Activated B cell treated with CpG ODN at 0.5 μM for 24 hours (primary cell): ENCODE measurements around the gene LRFN3. TPM values are rescaled to one million over a fixed set of nuclear protein-coding genes. Genes with fewer than 3 reads are reported as not detected.
A peak's percentile ranks its signal among the peaks of the same experiment; 100 is the strongest.

Experiments used
- ATAC-seq: fragments of 200-7000 bp; cut with Tn5 transposase; one replicate; pipeline ENCODE4 v1.10.0; 2021; ENCODE audit warnings: low read depth, mild to moderate bottlenecking, moderate library complexity
- CTCF ChIA-PET: fragments of 350-600 bp; sonication (Branson Sonifier 250); formaldehyde crosslinking; loops from one replicate; lab custom pipeline; 2021; ENCODE audit warnings: antibody characterized with exemption; lab: Charles Lee
- POLR2A ChIA-PET: fragments of 350-600 bp; sonication (Branson Sonifier 250); formaldehyde crosslinking; loops from one replicate; lab custom pipeline; 2021; ENCODE audit warnings: antibody characterized with exemption; lab: Charles Lee
- DNase-seq: peaks from one replicate; pipeline ENCODE4 v3.0.0; 2022
- H3K27ac Mint-ChIP-seq: one replicate; pipeline ENCODE4 v1.8.0; 2020; ENCODE audit warnings: mixed read lengths
- H3K27me3 Mint-ChIP-seq: one replicate; pipeline ENCODE4 v1.8.0; 2021; ENCODE audit warnings: mixed read lengths
- H3K36me3 Mint-ChIP-seq: one replicate; pipeline ENCODE4 v1.8.0; 2021; ENCODE audit warnings: low read depth, mixed read lengths
- H3K4me1 Mint-ChIP-seq: one replicate; pipeline ENCODE4 v1.8.0; 2021; ENCODE audit warnings: mixed read lengths
- H3K4me3 Mint-ChIP-seq: one replicate; pipeline ENCODE4 v1.8.0; 2020; ENCODE audit warnings: mild to moderate bottlenecking, mixed read lengths
- H3K9me3 Mint-ChIP-seq: one replicate; pipeline ENCODE4 v1.8.0; 2020; ENCODE audit warnings: mixed read lengths
- CTCF ChIP-seq: fragments of 200-600 bp; IDR thresholded peaks from one replicate; pipeline ENCODE4 v1.8.0; 2022; ENCODE audit warnings: antibody characterized with exemption, mild to moderate bottlenecking
- intact Hi-C: fragments of 100-400 bp; cut with micrococcal nuclease; formaldehyde crosslinking; loops from one replicate; pipeline ENCODE4 v1.15.1; 2024
- total RNA-seq: library from RNA; stranded (reverse); gene quantifications from 2 replicates; pipeline ENCODE4 v1.2.3, GENCODE V29; 2022

The LRFN3 gene
- total RNA-seq, 1 donor from 2014 or later: 1.8 TPM

GRCh38 chr19:35931874-35932202 is 4.3 kb upstream of the LRFN3 start:
- intact Hi-C loops: loop anchor here (1.0 to 10.0 kb wide), 11 partner anchors 33 to 387 kb away; partner anchors contain the start of genes ALKBH6, ARHGAP33, LIN37 and OVOL3
- Mint-ChIP-seq H3K4me3 (peak overlapping the region; percentile 17), H3K9me3 (no peaks in the 10 kb centered on the region), H3K36me3 (no peaks in the 10 kb centered on the region), H3K27ac (peak overlapping the region; percentile 87), H3K4me1 (peaks cover 43% of the 10 kb centered on the region), H3K27me3 (peaks cover 4% of the 10 kb centered on the region)
- DNase-seq (no peak), ATAC-seq (no peak)
- no peak for TF ChIP-seq CTCF
- ChIA-PET POLR2A (interaction anchor here (0.7 to 4.8 kb wide), 10 partner anchors 23 to 284 kb away, joined by 3 to 60 read pairs (median 4); partner anchors contain the start of genes HCST, NFKBID, ZNF146 and ZNF565), CTCF (interaction anchor here (4.9 kb wide), 1 partner anchor 51 kb away, joined by 81 read pairs; no protein-coding TSS in a partner anchor)

GRCh38 chr19:35932291-35932936 is 3.8 kb upstream of the LRFN3 start:
- ChIA-PET CTCF (interaction anchor here (4.9 kb wide), 1 partner anchor 51 kb away, joined by 81 read pairs; no protein-coding TSS in a partner anchor), POLR2A (interaction anchor here (0.7 to 4.8 kb wide), 3 partner anchors 24 to 184 kb away, joined by 3 to 60 read pairs (median 4); partner anchors contain the start of gene LIN37)
- no peak for TF ChIP-seq CTCF
- H3K4me3 Mint-ChIP-seq: no peak overlapping the region
- no peak for DNase-seq
- H3K36me3 Mint-ChIP-seq: no peaks in the 10 kb centered on the region
- peaks cover 44% of the 10 kb centered on the region for H3K4me1 Mint-ChIP-seq
- no peak for ATAC-seq
- peak overlapping the region; percentile 5 for H3K27ac Mint-ChIP-seq
- no peaks in the 10 kb centered on the region for H3K9me3 Mint-ChIP-seq
- intact Hi-C loops: loop anchor here (10.0 kb wide), 1 partner anchor 182 kb away; the partner anchor contains the start of genes OVOL3, POLR2I and TBCB
- peaks cover 4% of the 10 kb centered on the region for H3K27me3 Mint-ChIP-seq

- peak overlapping the region; percentile 50 for H3K4me3 Mint-ChIP-seq
- TF ChIP-seq CTCF: no peak
- no peak for DNase-seq
- intact Hi-C loops: loop anchor here (10.0 kb wide), 1 partner anchor 178 kb away; the partner anchor contains the start of genes OVOL3, POLR2I and TBCB
- POLR2A ChIA-PET: no interaction called here
- H3K27ac Mint-ChIP-seq: peak overlapping the region; percentile 24
- CTCF ChIA-PET: no interaction called here
- ATAC-seq: no peak
- no peaks in the 10 kb centered on the region for H3K36me3 Mint-ChIP-seq
- H3K27me3 Mint-ChIP-seq: peaks cover 16% of the 10 kb centered on the region
- H3K9me3 Mint-ChIP-seq: no peaks in the 10 kb centered on the region
- H3K4me1 Mint-ChIP-seq: peaks cover 23% of the 10 kb centered on the region
These were observed 629 bp downstream of the LRFN3 start for GRCh38 chr19:35936738-35937268.

GRCh38 chr19:35937345-35938281 is 1.4 kb downstream of the LRFN3 start:
- H3K9me3 Mint-ChIP-seq: no peaks in the 10 kb centered on the region
- peaks cover 19% of the 10 kb centered on the region for H3K4me1 Mint-ChIP-seq
- intact Hi-C loops: loop anchor here (10.0 kb wide), 1 partner anchor 177 kb away; the partner anchor contains the start of genes OVOL3, POLR2I and TBCB
- H3K36me3 Mint-ChIP-seq: no peaks in the 10 kb centered on the region
- POLR2A ChIA-PET: interaction anchor here (0.5 kb wide), 1 partner anchor 53 kb away, joined by 7 read pairs; no protein-coding TSS in a partner anchor
- CTCF ChIA-PET: no interaction called here
- ATAC-seq (no peak), DNase-seq (no peak)
- TF ChIP-seq CTCF: no peak
- H3K27me3 Mint-ChIP-seq: peaks cover 16% of the 10 kb centered on the region
- H3K27ac Mint-ChIP-seq: peak overlapping the region; percentile 24
- peak overlapping the region; percentile 54 for H3K4me3 Mint-ChIP-seq
